HEK293 (cell line): ENCODE results near the gene BBOX1.

Experiments used
- GLI4 ChIP-seq: fragments of 450-650 bp; formaldehyde crosslinking; IDR thresholded peaks from 2 replicates; pipeline ENCODE4 v1.5.1; 2016; ENCODE audit warnings: missing biosample characterization, missing genetic modification characterization
- HOXA7 ChIP-seq: sonication (generic); formaldehyde crosslinking; IDR thresholded peaks from 2 replicates; pipeline ENCODE4 v1.8.1; 2022; ENCODE audit warnings: missing genetic modification reagents, borderline replicate concordance
- KLF7 ChIP-seq: fragments of 450-650 bp; formaldehyde crosslinking; IDR thresholded peaks from 2 replicates; pipeline ENCODE4 v1.5.1; 2016; ENCODE audit warnings: missing biosample characterization, missing genetic modification characterization, borderline replicate concordance
- MYNN ChIP-seq: fragments of 450-650 bp; formaldehyde crosslinking; IDR thresholded peaks from 2 replicates; pipeline ENCODE4 v1.5.1; 2016; ENCODE audit warnings: missing biosample characterization, missing genetic modification characterization, borderline replicate concordance
- OSR2 ChIP-seq: fragments of 450-650 bp; formaldehyde crosslinking; IDR thresholded peaks from 2 replicates; pipeline ENCODE4 v1.5.1; 2016; ENCODE audit warnings: missing biosample characterization, missing genetic modification characterization
- REPIN1 ChIP-seq: fragments of 450-650 bp; formaldehyde crosslinking; IDR thresholded peaks from 2 replicates; pipeline ENCODE4 v1.5.1; 2017; ENCODE audit warnings: missing biosample characterization, missing genetic modification characterization, low read depth
- SETDB1 ChIP-seq: IDR thresholded peaks from one replicate; pipeline ENCODE4 v1.6.1; 2017; ENCODE audit warnings: mild to moderate bottlenecking, low read length, moderate library complexity, mixed read lengths; ENCODE audit not compliant: insufficient read length
- ZBTB1 ChIP-seq: fragments of 450-650 bp; formaldehyde crosslinking; IDR thresholded peaks from 2 replicates; pipeline ENCODE4 v1.5.1; 2016; ENCODE audit warnings: missing biosample characterization, missing genetic modification characterization
- ZBTB21 ChIP-seq: fragments of 450-650 bp; formaldehyde crosslinking; IDR thresholded peaks from 2 replicates; pipeline ENCODE4 v1.5.1; 2017; ENCODE audit warnings: missing biosample characterization, missing genetic modification characterization
- ZBTB48 ChIP-seq: fragments of 450-650 bp; formaldehyde crosslinking; IDR thresholded peaks from 2 replicates; pipeline ENCODE4 v1.5.1; 2016; ENCODE audit warnings: missing biosample characterization, missing genetic modification characterization
- ZBTB8A ChIP-seq: fragments of 450-650 bp; formaldehyde crosslinking; IDR thresholded peaks from 2 replicates; pipeline ENCODE4 v1.5.1; 2016; ENCODE audit warnings: missing biosample characterization, missing genetic modification characterization
- ZNF155 ChIP-seq: fragments of 450-650 bp; formaldehyde crosslinking; IDR thresholded peaks from 2 replicates; pipeline ENCODE4 v1.5.1; 2016; ENCODE audit warnings: missing biosample characterization, missing genetic modification characterization
- ZNF2 ChIP-seq: fragments of 450-650 bp; formaldehyde crosslinking; IDR thresholded peaks from 2 replicates; pipeline ENCODE4 v1.5.1; 2016; ENCODE audit warnings: missing biosample characterization, missing genetic modification characterization
- ZNF23 ChIP-seq: fragments of 450-650 bp; formaldehyde crosslinking; IDR thresholded peaks from 2 replicates; pipeline ENCODE4 v1.5.1; 2016; ENCODE audit warnings: missing biosample characterization, missing genetic modification characterization, borderline replicate concordance
- ZNF366 ChIP-seq: fragments of 450-650 bp; formaldehyde crosslinking; conservative IDR thresholded peaks from 2 replicates; pipeline ENCODE4 v1.5.1; 2016; ENCODE audit warnings: missing biosample characterization, missing genetic modification characterization
- ZNF404 ChIP-seq: fragments of 450-650 bp; formaldehyde crosslinking; IDR thresholded peaks from 2 replicates; pipeline ENCODE4 v1.5.1; 2017; ENCODE audit warnings: missing biosample characterization, missing genetic modification characterization
- ZNF473 ChIP-seq: fragments of 450-650 bp; formaldehyde crosslinking; IDR thresholded peaks from 2 replicates; pipeline ENCODE4 v1.5.1; 2017; ENCODE audit warnings: missing biosample characterization, missing genetic modification characterization
- ZNF501 ChIP-seq: fragments of 450-650 bp; formaldehyde crosslinking; IDR thresholded peaks from 2 replicates; pipeline ENCODE4 v1.5.1; 2016; ENCODE audit warnings: missing biosample characterization, missing genetic modification characterization
- ZNF510 ChIP-seq: fragments of 450-650 bp; formaldehyde crosslinking; IDR thresholded peaks from 2 replicates; pipeline ENCODE4 v1.5.1; 2018; ENCODE audit warnings: mild to moderate bottlenecking, missing genetic modification characterization, missing biosample characterization; ENCODE audit not compliant: insufficient replicate concordance
- ZNF514 ChIP-seq: fragments of 450-650 bp; formaldehyde crosslinking; IDR thresholded peaks from 2 replicates; pipeline ENCODE4 v1.5.1; 2016; ENCODE audit warnings: missing biosample characterization, missing genetic modification characterization
- ZNF596 ChIP-seq: fragments of 450-650 bp; IDR thresholded peaks from 2 replicates; pipeline ENCODE4 v1.5.0; 2018; ENCODE audit warnings: missing biosample characterization, mild to moderate bottlenecking, missing genetic modification characterization, moderate library complexity
- ZNF658 ChIP-seq: fragments of 450-650 bp; formaldehyde crosslinking; IDR thresholded peaks from 2 replicates; pipeline ENCODE4; 2016; ENCODE audit warnings: missing biosample characterization, missing genetic modification characterization
- ZNF660 ChIP-seq: fragments of 450-650 bp; IDR thresholded peaks from 2 replicates; pipeline ENCODE4 v1.5.1; 2018; ENCODE audit warnings: missing biosample characterization, mild to moderate bottlenecking, missing genetic modification characterization
- ZNF843 ChIP-seq: fragments of 450-650 bp; formaldehyde crosslinking; IDR thresholded peaks from 2 replicates; pipeline ENCODE4 v1.5.1; 2016; ENCODE audit warnings: missing biosample characterization, missing genetic modification characterization
- ZSCAN23 ChIP-seq: fragments of 450-650 bp; formaldehyde crosslinking; IDR thresholded peaks from 2 replicates; pipeline ENCODE4 v1.5.1; 2016; ENCODE audit warnings: missing biosample characterization, missing genetic modification characterization
- TF ChIP-seq, protein P1 (sequence below): fragments of 450-650 bp; formaldehyde crosslinking; optimal IDR thresholded peaks from 2 replicates; pipeline ENCODE3; 2016; ENCODE audit warnings: missing biosample characterization, mild to moderate bottlenecking, missing genetic modification characterization
- TF ChIP-seq, protein P2 (sequence below): fragments of 450-650 bp; formaldehyde crosslinking; IDR thresholded peaks from 2 replicates; pipeline ENCODE4 v1.5.0; 2017; ENCODE audit warnings: missing biosample characterization, missing genetic modification characterization, borderline replicate concordance
- TF ChIP-seq, protein P3 (sequence below): fragments of 450-650 bp; formaldehyde crosslinking; IDR thresholded peaks from 2 replicates; pipeline ENCODE4 v1.5.1; 2017; ENCODE audit warnings: missing biosample characterization, missing genetic modification characterization
- TF ChIP-seq, protein P4 (sequence below): fragments of 450-650 bp; formaldehyde crosslinking; IDR thresholded peaks from 2 replicates; pipeline ENCODE4 v1.5.1; 2017; ENCODE audit warnings: missing biosample characterization, missing genetic modification characterization
- TF ChIP-seq, protein P5 (sequence below): fragments of 450-650 bp; formaldehyde crosslinking; IDR thresholded peaks from 2 replicates; pipeline ENCODE4 v1.5.1; 2016; ENCODE audit warnings: missing biosample characterization, missing genetic modification characterization, low read depth
- TF ChIP-seq, protein P6 (sequence below): fragments of 450-650 bp; formaldehyde crosslinking; IDR thresholded peaks from 2 replicates; pipeline ENCODE4 v1.5.1; 2016; ENCODE audit warnings: missing biosample characterization, missing genetic modification characterization

BBOX1 gene

DNA sequence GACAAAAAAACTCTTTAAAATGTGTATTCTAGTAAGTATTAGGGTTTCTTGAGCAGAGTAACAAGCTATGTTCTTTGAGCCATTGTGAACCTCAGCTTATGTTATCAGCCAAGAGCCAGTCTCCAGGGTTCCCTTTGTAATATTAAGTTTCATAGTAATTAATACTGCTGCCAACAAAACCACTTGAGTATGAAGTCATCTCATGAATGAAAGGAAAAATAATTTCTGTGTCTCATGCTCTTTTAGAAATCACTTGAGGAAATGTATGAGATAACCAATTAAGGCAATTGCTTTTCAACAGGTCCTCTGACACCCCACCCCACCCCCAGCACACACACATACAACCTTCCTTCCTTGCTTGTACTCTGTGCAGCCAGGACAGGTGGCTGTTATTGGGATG is 59.9 kb downstream of the BBOX1 start (continued):
- TF ChIP-seq REPIN1 (no peak), ZBTB8A (tag by site-specific recombination) (0 out of 2 replicates have a peak, but pooled peaks have one; percentile 26), MYNN (no peak), ZNF510 (no peak), ZNF2 (tag by site-specific recombination) (no peak), ZNF514 (tag by site-specific recombination) (no peak), ZBTB21 (peak; percentile 78), ZNF23 (tag by site-specific recombination) (no peak), ZNF658 (tag by site-specific recombination) (no peak), KLF7 (tag by site-specific recombination) (no peak), ZNF473 (tag by site-specific recombination) (no peak), ZBTB1 (no peak), ZNF660 (no peak), ZNF501 (tag by site-specific recombination) (0 out of 2 replicates have a peak, but pooled peaks have one; percentile 64), ZNF596 (tag by site-specific recombination) (no peak), OSR2 (tag by site-specific recombination) (peak; percentile 82), ZNF404 (tag by site-specific recombination) (no peak), ZBTB48 (tag by site-specific recombination) (no peak), SETDB1 (no peak), ZNF366 (tag by site-specific recombination) (peak; percentile 96), ZSCAN23 (tag by site-specific recombination) (peak; percentile 92), ZNF843 (tag by site-specific recombination) (peak; percentile 91), GLI4 (tag by site-specific recombination) (no peak), HOXA7 (no peak), ZNF155 (no peak)
- TF ChIP-seq, protein P1, sequence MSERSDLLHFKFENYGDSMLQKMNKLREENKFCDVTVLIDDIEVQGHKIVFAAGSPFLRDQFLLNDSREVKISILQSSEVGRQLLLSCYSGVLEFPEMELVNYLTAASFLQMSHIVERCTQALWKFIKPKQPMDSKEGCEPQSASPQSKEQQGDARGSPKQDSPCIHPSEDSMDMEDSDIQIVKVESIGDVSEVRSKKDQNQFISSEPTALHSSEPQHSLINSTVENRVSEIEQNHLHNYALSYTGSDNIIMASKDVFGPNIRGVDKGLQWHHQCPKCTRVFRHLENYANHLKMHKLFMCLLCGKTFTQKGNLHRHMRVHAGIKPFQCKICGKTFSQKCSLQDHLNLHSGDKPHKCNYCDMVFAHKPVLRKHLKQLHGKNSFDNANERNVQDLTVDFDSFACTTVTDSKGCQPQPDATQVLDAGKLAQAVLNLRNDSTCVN (tag by site-specific recombination): no peak
- TF ChIP-seq, protein P2, sequence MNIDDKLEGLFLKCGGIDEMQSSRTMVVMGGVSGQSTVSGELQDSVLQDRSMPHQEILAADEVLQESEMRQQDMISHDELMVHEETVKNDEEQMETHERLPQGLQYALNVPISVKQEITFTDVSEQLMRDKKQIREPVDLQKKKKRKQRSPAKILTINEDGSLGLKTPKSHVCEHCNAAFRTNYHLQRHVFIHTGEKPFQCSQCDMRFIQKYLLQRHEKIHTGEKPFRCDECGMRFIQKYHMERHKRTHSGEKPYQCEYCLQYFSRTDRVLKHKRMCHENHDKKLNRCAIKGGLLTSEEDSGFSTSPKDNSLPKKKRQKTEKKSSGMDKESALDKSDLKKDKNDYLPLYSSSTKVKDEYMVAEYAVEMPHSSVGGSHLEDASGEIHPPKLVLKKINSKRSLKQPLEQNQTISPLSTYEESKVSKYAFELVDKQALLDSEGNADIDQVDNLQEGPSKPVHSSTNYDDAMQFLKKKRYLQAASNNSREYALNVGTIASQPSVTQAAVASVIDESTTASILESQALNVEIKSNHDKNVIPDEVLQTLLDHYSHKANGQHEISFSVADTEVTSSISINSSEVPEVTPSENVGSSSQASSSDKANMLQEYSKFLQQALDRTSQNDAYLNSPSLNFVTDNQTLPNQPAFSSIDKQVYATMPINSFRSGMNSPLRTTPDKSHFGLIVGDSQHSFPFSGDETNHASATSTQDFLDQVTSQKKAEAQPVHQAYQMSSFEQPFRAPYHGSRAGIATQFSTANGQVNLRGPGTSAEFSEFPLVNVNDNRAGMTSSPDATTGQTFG (tag by site-specific recombination): no peak
- TF ChIP-seq, protein P3, sequence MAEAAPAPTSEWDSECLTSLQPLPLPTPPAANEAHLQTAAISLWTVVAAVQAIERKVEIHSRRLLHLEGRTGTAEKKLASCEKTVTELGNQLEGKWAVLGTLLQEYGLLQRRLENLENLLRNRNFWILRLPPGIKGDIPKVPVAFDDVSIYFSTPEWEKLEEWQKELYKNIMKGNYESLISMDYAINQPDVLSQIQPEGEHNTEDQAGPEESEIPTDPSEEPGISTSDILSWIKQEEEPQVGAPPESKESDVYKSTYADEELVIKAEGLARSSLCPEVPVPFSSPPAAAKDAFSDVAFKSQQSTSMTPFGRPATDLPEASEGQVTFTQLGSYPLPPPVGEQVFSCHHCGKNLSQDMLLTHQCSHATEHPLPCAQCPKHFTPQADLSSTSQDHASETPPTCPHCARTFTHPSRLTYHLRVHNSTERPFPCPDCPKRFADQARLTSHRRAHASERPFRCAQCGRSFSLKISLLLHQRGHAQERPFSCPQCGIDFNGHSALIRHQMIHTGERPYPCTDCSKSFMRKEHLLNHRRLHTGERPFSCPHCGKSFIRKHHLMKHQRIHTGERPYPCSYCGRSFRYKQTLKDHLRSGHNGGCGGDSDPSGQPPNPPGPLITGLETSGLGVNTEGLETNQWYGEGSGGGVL (tag by site-specific recombination): 0 out of 2 replicates have a peak, but pooled peaks have one; percentile 25
- TF ChIP-seq, protein P4, sequence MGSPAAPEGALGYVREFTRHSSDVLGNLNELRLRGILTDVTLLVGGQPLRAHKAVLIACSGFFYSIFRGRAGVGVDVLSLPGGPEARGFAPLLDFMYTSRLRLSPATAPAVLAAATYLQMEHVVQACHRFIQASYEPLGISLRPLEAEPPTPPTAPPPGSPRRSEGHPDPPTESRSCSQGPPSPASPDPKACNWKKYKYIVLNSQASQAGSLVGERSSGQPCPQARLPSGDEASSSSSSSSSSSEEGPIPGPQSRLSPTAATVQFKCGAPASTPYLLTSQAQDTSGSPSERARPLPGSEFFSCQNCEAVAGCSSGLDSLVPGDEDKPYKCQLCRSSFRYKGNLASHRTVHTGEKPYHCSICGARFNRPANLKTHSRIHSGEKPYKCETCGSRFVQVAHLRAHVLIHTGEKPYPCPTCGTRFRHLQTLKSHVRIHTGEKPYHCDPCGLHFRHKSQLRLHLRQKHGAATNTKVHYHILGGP: peak; percentile 30; the same call in 1 of the 2 replicates
- TF ChIP-seq, protein P5, sequence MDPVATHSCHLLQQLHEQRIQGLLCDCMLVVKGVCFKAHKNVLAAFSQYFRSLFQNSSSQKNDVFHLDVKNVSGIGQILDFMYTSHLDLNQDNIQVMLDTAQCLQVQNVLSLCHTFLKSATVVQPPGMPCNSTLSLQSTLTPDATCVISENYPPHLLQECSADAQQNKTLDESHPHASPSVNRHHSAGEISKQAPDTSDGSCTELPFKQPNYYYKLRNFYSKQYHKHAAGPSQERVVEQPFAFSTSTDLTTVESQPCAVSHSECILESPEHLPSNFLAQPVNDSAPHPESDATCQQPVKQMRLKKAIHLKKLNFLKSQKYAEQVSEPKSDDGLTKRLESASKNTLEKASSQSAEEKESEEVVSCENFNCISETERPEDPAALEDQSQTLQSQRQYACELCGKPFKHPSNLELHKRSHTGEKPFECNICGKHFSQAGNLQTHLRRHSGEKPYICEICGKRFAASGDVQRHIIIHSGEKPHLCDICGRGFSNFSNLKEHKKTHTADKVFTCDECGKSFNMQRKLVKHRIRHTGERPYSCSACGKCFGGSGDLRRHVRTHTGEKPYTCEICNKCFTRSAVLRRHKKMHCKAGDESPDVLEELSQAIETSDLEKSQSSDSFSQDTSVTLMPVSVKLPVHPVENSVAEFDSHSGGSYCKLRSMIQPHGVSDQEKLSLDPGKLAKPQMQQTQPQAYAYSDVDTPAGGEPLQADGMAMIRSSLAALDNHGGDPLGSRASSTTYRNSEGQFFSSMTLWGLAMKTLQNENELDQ (tag by site-specific recombination): no peak
- TF ChIP-seq, protein P6, sequence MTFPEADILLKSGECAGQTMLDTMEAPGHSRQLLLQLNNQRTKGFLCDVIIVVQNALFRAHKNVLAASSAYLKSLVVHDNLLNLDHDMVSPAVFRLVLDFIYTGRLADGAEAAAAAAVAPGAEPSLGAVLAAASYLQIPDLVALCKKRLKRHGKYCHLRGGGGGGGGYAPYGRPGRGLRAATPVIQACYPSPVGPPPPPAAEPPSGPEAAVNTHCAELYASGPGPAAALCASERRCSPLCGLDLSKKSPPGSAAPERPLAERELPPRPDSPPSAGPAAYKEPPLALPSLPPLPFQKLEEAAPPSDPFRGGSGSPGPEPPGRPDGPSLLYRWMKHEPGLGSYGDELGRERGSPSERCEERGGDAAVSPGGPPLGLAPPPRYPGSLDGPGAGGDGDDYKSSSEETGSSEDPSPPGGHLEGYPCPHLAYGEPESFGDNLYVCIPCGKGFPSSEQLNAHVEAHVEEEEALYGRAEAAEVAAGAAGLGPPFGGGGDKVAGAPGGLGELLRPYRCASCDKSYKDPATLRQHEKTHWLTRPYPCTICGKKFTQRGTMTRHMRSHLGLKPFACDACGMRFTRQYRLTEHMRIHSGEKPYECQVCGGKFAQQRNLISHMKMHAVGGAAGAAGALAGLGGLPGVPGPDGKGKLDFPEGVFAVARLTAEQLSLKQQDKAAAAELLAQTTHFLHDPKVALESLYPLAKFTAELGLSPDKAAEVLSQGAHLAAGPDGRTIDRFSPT: no peak
